Hepatocyte (in vitro differentiated cells): ENCODE results near the gene PIEZO1.

Source experiments
- EZH2 ChIP-seq: fragments of 200-600 bp; sonication (generic); IDR thresholded peaks from 2 replicates; pipeline ENCODE4 v1.6.1; 2016; ENCODE audit warnings: antibody characterized with exemption, mild to moderate bottlenecking, borderline replicate concordance
- EZH2phosphoT487 ChIP-seq: fragments of 200-600 bp; sonication (generic); IDR thresholded peaks from one replicate; pipeline ENCODE4 v1.6.1; 2018; ENCODE audit warnings: antibody characterized with exemption, mild to moderate bottlenecking, low read depth, moderate library complexity; ENCODE audit not compliant: unreplicated experiment, severe bottlenecking
- TF ChIP-seq, protein P1 (sequence below): fragments of 200-600 bp; sonication (generic); IDR thresholded peaks from 2 replicates; pipeline ENCODE4 v1.5.1; 2016; ENCODE audit warnings: antibody characterized with exemption, mild to moderate bottlenecking; ENCODE audit not compliant: poor library complexity

GRCh38 chr16:88793251-88793954, 8.4 kb upstream of the PIEZO1 start:
- TF ChIP-seq, protein P1, sequence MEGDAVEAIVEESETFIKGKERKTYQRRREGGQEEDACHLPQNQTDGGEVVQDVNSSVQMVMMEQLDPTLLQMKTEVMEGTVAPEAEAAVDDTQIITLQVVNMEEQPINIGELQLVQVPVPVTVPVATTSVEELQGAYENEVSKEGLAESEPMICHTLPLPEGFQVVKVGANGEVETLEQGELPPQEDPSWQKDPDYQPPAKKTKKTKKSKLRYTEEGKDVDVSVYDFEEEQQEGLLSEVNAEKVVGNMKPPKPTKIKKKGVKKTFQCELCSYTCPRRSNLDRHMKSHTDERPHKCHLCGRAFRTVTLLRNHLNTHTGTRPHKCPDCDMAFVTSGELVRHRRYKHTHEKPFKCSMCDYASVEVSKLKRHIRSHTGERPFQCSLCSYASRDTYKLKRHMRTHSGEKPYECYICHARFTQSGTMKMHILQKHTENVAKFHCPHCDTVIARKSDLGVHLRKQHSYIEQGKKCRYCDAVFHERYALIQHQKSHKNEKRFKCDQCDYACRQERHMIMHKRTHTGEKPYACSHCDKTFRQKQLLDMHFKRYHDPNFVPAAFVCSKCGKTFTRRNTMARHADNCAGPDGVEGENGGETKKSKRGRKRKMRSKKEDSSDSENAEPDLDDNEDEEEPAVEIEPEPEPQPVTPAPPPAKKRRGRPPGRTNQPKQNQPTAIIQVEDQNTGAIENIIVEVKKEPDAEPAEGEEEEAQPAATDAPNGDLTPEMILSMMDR = no peak
- TF ChIP-seq EZH2 = no peak
- no peak for TF ChIP-seq EZH2phosphoT487
